Endodermal cell (in vitro differentiated cells): ENCODE results near the gene FTO. TPM values are rescaled to one million over a fixed set of nuclear protein-coding genes. Genes with fewer than 3 reads are reported as not detected.

ENCODE experiments used
- DNase-seq: peaks from one replicate; pipeline ENCODE4 v3.0.0-alpha.2; 2017
- H3K27ac ChIP-seq: 2 replicates; pipeline ENCODE4 v1.5.1; 2013; ENCODE audit warnings: mild to moderate bottlenecking, low read depth, low read length, moderate library complexity
- H3K27me3 ChIP-seq: 2 replicates; pipeline ENCODE4 v1.6.1; 2013; ENCODE audit warnings: mild to moderate bottlenecking, low read length, moderate library complexity; ENCODE audit not compliant: insufficient read depth, control insufficient read depth, poor library complexity, severe bottlenecking
- H3K36me3 ChIP-seq: 2 replicates; pipeline ENCODE4 v1.7.0; 2013; ENCODE audit warnings: mild to moderate bottlenecking, low read length, moderate library complexity; ENCODE audit not compliant: control insufficient read depth, insufficient read depth
- H3K4me1 ChIP-seq: one replicate; pipeline ENCODE4 v1.7.0; 2013; ENCODE audit warnings: low read length; ENCODE audit not compliant: control insufficient read depth, insufficient read depth
- H3K4me3 ChIP-seq: 2 replicates; pipeline ENCODE4 v1.5.1; 2013; ENCODE audit warnings: mild to moderate bottlenecking, low read length, moderate library complexity
- H3K9ac ChIP-seq: 2 replicates; pipeline ENCODE4 v1.6.1; 2013; ENCODE audit warnings: mild to moderate bottlenecking, low read length, moderate library complexity; ENCODE audit not compliant: poor library complexity, severe bottlenecking; ENCODE audit errors: extremely low read depth
- H3K9me3 ChIP-seq: 2 replicates; pipeline ENCODE4 v1.6.1; 2013; ENCODE audit warnings: mild to moderate bottlenecking, low read length, moderate library complexity; ENCODE audit not compliant: control insufficient read depth
- H3K27ac Mint-ChIP-seq: 2 replicates; pipeline ENCODE4 v1.8.0; 2020; ENCODE audit warnings: mixed read lengths
- H3K27me3 Mint-ChIP-seq: 2 replicates; pipeline ENCODE4 v1.8.0; 2021; ENCODE audit warnings: mild to moderate bottlenecking, mixed read lengths; ENCODE audit not compliant: insufficient read depth
- H3K36me3 Mint-ChIP-seq: 2 replicates; pipeline ENCODE4 v1.8.0; 2020; ENCODE audit warnings: low read depth, mixed read lengths
- H3K4me1 Mint-ChIP-seq: 2 replicates; pipeline ENCODE4 v1.8.0; 2020; ENCODE audit warnings: mixed read lengths
- H3K4me3 Mint-ChIP-seq: 2 replicates; pipeline ENCODE4 v1.8.0; 2020; ENCODE audit warnings: mild to moderate bottlenecking, moderate library complexity, mixed read lengths
- H3K9me3 Mint-ChIP-seq: 2 replicates; pipeline ENCODE4 v1.8.0; 2020; ENCODE audit warnings: mild to moderate bottlenecking, mixed read lengths
- CTCF ChIP-seq: fragments of 200-600 bp; sonication (generic); conservative IDR thresholded peaks from 2 replicates; pipeline ENCODE4 v1.5.0; 2021; ENCODE audit warnings: antibody characterized with exemption, mild to moderate bottlenecking
- WGBS, 2 experiments: methylation state at CpG; one replicate each; pipeline versions ENCODE4 v1.1.5 to v1.1.7; 2013; ENCODE audit warnings: missing lambda C conversion rate in 2 of 2, mixed read lengths in 1 of 2; ENCODE audit not compliant: insufficient coverage in 1 of 2, insufficient read length in 1 of 2; 5-methylcytosine and 5-hydroxymethylcytosine counted together
- total RNA-seq, 2 donors: library from RNA; stranded (reverse); fragmentation: NEBNext Ultra II Directional in 1 of 2; extraction: Animal tissue kit (Norgen Biotek cat#: 25700) in 1 of 2; gene quantifications; 2 replicates in 1 of 2; 3 replicates in 1 of 2; pipeline ENCODE4 v1.2.1, GENCODE V29; 2021

Gene FTO
- total RNA-seq, 2 donors from 2014 or later: 80.3 to 102 TPM

GRCh38 chr16:54066451-54067105 lies 362.6 kb downstream of the FTO start:
- H3K4me3 Mint-ChIP-seq: no peak overlapping the region
- DNase-seq: no peak
- H3K4me1 ChIP-seq: peaks cover 8% of the 10 kb centered on the region

GRCh38 chr16:54067322-54068065 lies 363.5 kb downstream of the FTO start:
- H3K36me3 ChIP-seq: no peaks in the 10 kb centered on the region
- no peaks in the 10 kb centered on the region for H3K9me3 ChIP-seq
- Mint-ChIP-seq H3K27me3 (no peaks in the 10 kb centered on the region), H3K27ac (no peak overlapping the region), H3K4me1 (peaks cover 20% of the 10 kb centered on the region), H3K4me3 (no peak overlapping the region), H3K36me3 (no peaks in the 10 kb centered on the region), H3K9me3 (no peaks in the 10 kb centered on the region)
- 85 to 100% methylated on average over 1 to 8 of the region's 8 CpGs for WGBS, 2 experiments
- H3K4me3 ChIP-seq: no peak overlapping the region
- no peaks in the 10 kb centered on the region for H3K27me3 ChIP-seq
- no peak for DNase-seq
- TF ChIP-seq CTCF: no peak
- no peak overlapping the region for H3K9ac ChIP-seq
- H3K4me1 ChIP-seq: peaks cover 7% of the 10 kb centered on the region
- H3K27ac ChIP-seq: no peak overlapping the region

More at GRCh38 chr16:54066451-54067105, 362.6 kb downstream of the FTO start:
- Mint-ChIP-seq H3K4me1 (peaks cover 29% of the 10 kb centered on the region), H3K27ac (no peak overlapping the region), H3K36me3 (no peaks in the 10 kb centered on the region), H3K27me3 (no peaks in the 10 kb centered on the region), H3K9me3 (no peaks in the 10 kb centered on the region)
- no peak overlapping the region for H3K9ac ChIP-seq
- 92 to 95% methylated on average over 4 of the region's 4 CpGs for WGBS, 2 experiments
- H3K36me3 ChIP-seq: no peaks in the 10 kb centered on the region
- TF ChIP-seq CTCF: no peak
- H3K9me3 ChIP-seq: no peaks in the 10 kb centered on the region
- H3K27me3 ChIP-seq: no peaks in the 10 kb centered on the region
- H3K27ac ChIP-seq: no peak overlapping the region
- no peak overlapping the region for H3K4me3 ChIP-seq

- 95 to 100% methylated on average over 1 to 2 of the region's 2 CpGs for WGBS, 2 experiments
- no peak overlapping the region for H3K27ac ChIP-seq
These were observed 364.3 kb downstream of the FTO start for GRCh38 chr16:54068212-54068611.

More at GRCh38 chr16:54068212-54068611, 364.3 kb downstream of the FTO start:
- Histone ChIP-seq H3K9ac (no peak overlapping the region), H3K4me3 (no peak overlapping the region), H3K36me3 (no peaks in the 10 kb centered on the region), H3K4me1 (no peaks in the 10 kb centered on the region), H3K9me3 (no peaks in the 10 kb centered on the region), H3K27me3 (no peaks in the 10 kb centered on the region)
- Mint-ChIP-seq H3K27ac (no peak overlapping the region), H3K4me3 (no peak overlapping the region), H3K9me3 (no peaks in the 10 kb centered on the region), H3K4me1 (peaks cover 16% of the 10 kb centered on the region), H3K36me3 (no peaks in the 10 kb centered on the region), H3K27me3 (no peaks in the 10 kb centered on the region)
- no peak for TF ChIP-seq CTCF
- DNase-seq: no peak
